ENCODE results near the gene C3.
"Not testable (repeated sequence)": the region's sequence is repeated elsewhere in the genome, so short reads cannot be mapped to it uniquely, and the experiment has no call there.

Gene C3

GRCh38 chr19:6690160-6690885, 30.1 kb downstream of the C3 start:
- DNase-seq (ENCODE audit: low spot score) = no peak

- DNase-seq (ENCODE audit: low spot score) = no peak
These were observed 33.3 kb downstream of the C3 start for GRCh38 chr19:6687114-6687513.

- DNase-seq (ENCODE audit: low spot score) = no peak
These were observed 33.8 kb downstream of the C3 start for GRCh38 chr19:6686628-6686975.

- no peak for DNase-seq (ENCODE audit: low spot score)
These were observed 34.4 kb downstream of the C3 start for GRCh38 chr19:6685962-6686627.

GRCh38 chr19:6685482-6685881, 35.0 kb downstream of the C3 start:
- no peak for DNase-seq (ENCODE audit: low spot score)

- DNase-seq (ENCODE audit: low spot score) = no peak
These were observed 36.5 kb downstream of the C3 start for GRCh38 chr19:6683971-6684370.

GRCh38 chr19:6682607-6683128, 37.8 kb downstream of the C3 start:
- no peak for DNase-seq (ENCODE audit: low spot score)

- DNase-seq (ENCODE audit: low spot score) = no peak
These were observed 40.3 kb downstream of the C3 start for GRCh38 chr19:6680141-6680540.

- DNase-seq (ENCODE audit: low spot score) = no peak
These were observed 41.3 kb downstream of the C3 start for GRCh38 chr19:6679139-6679538.

- no peak for DNase-seq (ENCODE audit: low spot score)
These were observed 41.8 kb downstream of the C3 start for GRCh38 chr19:6678690-6679109.

GRCh38 chr19:6677883-6678689, 42.4 kb downstream of the C3 start:
- no peak for DNase-seq (ENCODE audit: low spot score)

GRCh38 chr19:6677495-6677882, 43.0 kb downstream of the C3 start:
- no peak for DNase-seq (ENCODE audit: low spot score)

GRCh38 chr19:6676288-6676687, 44.2 kb downstream of the C3 start:
- no peak for DNase-seq (ENCODE audit: low spot score)

- no peak for DNase-seq (ENCODE audit: low spot score)
These were observed 45.6 kb downstream of the C3 start for GRCh38 chr19:6674868-6675305.

GRCh38 chr19:6674408-6674807, 46.0 kb downstream of the C3 start:
- DNase-seq (ENCODE audit: low spot score) = not testable (repeated sequence)

- no peak for DNase-seq (ENCODE audit: low spot score)
These were observed 47.7 kb downstream of the C3 start for GRCh38 chr19:6672693-6673290.

GRCh38 chr19:6671960-6672359, 48.5 kb downstream of the C3 start:
- no peak for DNase-seq (ENCODE audit: low spot score)

- DNase-seq (ENCODE audit: low spot score) = no peak
These were observed 51.8 kb downstream of the C3 start for GRCh38 chr19:6668691-6669090.

- DNase-seq (ENCODE audit: low spot score) = no peak
These were observed 53.3 kb downstream of the C3 start for GRCh38 chr19:6667114-6667627.

- no peak for DNase-seq (ENCODE audit: low spot score)
These were observed 55.5 kb downstream of the C3 start for GRCh38 chr19:6664916-6665315.

- DNase-seq (ENCODE audit: low spot score) = no peak
These were observed 56.9 kb downstream of the C3 start for GRCh38 chr19:6663236-6664201.

Data from HuH-7 (cell line).